Measurements from ENCODE around the gene ALG8. TPM values are rescaled to one million over a fixed set of nuclear protein-coding genes. Genes with fewer than 3 reads are reported as not detected.

ALG8 gene
- total and polyA plus RNA-seq, 2 of the 8 experiments (the other 6 are each of a cell fraction or from before 2014, with no cell fraction given), result 66.7 to 84.3 TPM

- CTCF ChIA-PET (ENCODE audit: partially characterized antibody), result interaction anchor here (0.6 to 1.2 kb wide), 2 partner anchors 25 to 359 kb away, joined by 3 read pairs; no protein-coding TSS in a partner anchor
- no peak for FAIRE-seq
- Histone ChIP-seq H2BK12ac (ENCODE audit: low read depth, low read length) (peak overlapping the region; percentile 6; the same call in 1 of the 2 replicates), H3K36me3 (ENCODE audit: control insufficient read depth in 2 of 4, insufficient read depth in 4 of 4, low read length in 3 of 4) (no peaks in the 10 kb centered on the region), H3K23ac (ENCODE audit: insufficient read length) (no peak overlapping the region), H3K4me3 (ENCODE audit: extremely low read depth in 1 of 4, insufficient read depth in 2 of 4, low read depth in 3 of 4, low read length in 4 of 4) (peak overlapping the region in 1 of 4 experiments; percentile 13; a peak in 1 of 8 replicates), H3K9ac (replicated peaks in 1 of 4; ENCODE audit: extremely low read depth in 1 of 4, low read depth in 3 of 4, low read length in 3 of 4) (no peak overlapping the region; a peak in 1 of 7 replicates), H3K4ac (replicated peaks; ENCODE audit: insufficient read length, low read depth, low read length) (no peak overlapping the region), H3K4me1 (replicated peaks in 1 of 4; ENCODE audit: control insufficient read depth in 3 of 4, insufficient read depth in 4 of 4, low read length in 3 of 4) (peaks cover 0 to 6% (median under 1%) of the 10 kb centered on the region in 4 experiments; a peak in 4 of 7 replicates), H2BK5ac (ENCODE audit: low read depth, low read length) (peak overlapping the region; percentile 55), H3K27ac (ENCODE audit: low read depth, low read length) (peak overlapping the region; percentile 17; the same call in 1 of the 2 replicates), H3K9me3 (ENCODE audit: insufficient read depth in 2 of 2, low read depth in 1 of 2, low read length in 1 of 2) (no peaks in the 10 kb centered on the region), H2AFZ (ENCODE audit: low read length) (peak overlapping the region; percentile 14; the same call in 1 of the 2 replicates), H2BK20ac (ENCODE audit: low read length) (peak overlapping the region; percentile 82), H3K18ac (ENCODE audit: extremely low read depth, low read length) (no peak overlapping the region; the same call in 1 of the 2 replicates), H4K91ac (replicated peaks; ENCODE audit: insufficient read length, low read length) (no peak overlapping the region), H4K8ac (ENCODE audit: extremely low read depth, insufficient read depth, low read length) (no peak overlapping the region), H4K20me1 (replicated peaks in 1 of 2; ENCODE audit: control insufficient read depth in 1 of 2, insufficient read depth in 2 of 2, low read length in 2 of 2) (no peaks in the 10 kb centered on the region), H3K4me2 (ENCODE audit: insufficient read depth in 1 of 2, low read depth in 2 of 2, low read length in 2 of 2) (peak overlapping the region in 1 of 2 experiments; percentile 38; a peak in 1 of 4 replicates), H4K5ac (ENCODE audit: insufficient read length, low read depth, low read length) (peak overlapping the region; percentile 2), H2BK15ac (ENCODE audit: low read length) (no peak overlapping the region), H3K14ac (ENCODE audit: insufficient read length) (no peak overlapping the region), H3K27me3 (replicated peaks in 1 of 4; ENCODE audit: control insufficient read depth in 3 of 4, extremely low read depth in 1 of 4, insufficient read depth in 3 of 4, low read length in 3 of 4) (no peaks in the 10 kb centered on the region), H3K56ac (replicated peaks; ENCODE audit: insufficient read length, low read depth, low read length) (no peak overlapping the region), H2BK120ac (replicated peaks; ENCODE audit: low read depth, low read length) (no peak overlapping the region), H2AK5ac (ENCODE audit: low read depth, low read length) (0 out of 2 replicates have a peak overlapping the region, but pooled peaks have one; percentile 53), H3K79me2 (ENCODE audit: control insufficient read depth in 1 of 2, insufficient read depth in 2 of 2, low read length in 2 of 2) (no peaks in the 10 kb centered on the region), H3K23me2 (ENCODE audit: low read depth, low read length) (no peaks in the 10 kb centered on the region), H3K79me1 (ENCODE audit: low read depth, low read length) (no peaks in the 10 kb centered on the region)
- POLR2A ChIA-PET (ENCODE audit: partially characterized antibody), result interaction anchor here (0.7 to 1.6 kb wide), 3 partner anchors 11 to 56 kb away, joined by 3 to 5 read pairs (median 4); partner anchors contain the start of gene INTS4
- no peak for DNase-seq (ENCODE audit: low read depth in 1 of 2, low spot score in 2 of 2)
- WGBS, 2 experiments (ENCODE audit: extremely low coverage in 1 of 2, insufficient coverage in 1 of 2, insufficient read length in 1 of 2, insufficient replicate concordance in 2 of 2, low coverage in 1 of 2, low lambda C conversion rate in 2 of 2, missing lambda C conversion rate in 1 of 2), result 86% methylated on average over 5 of the region's 6 CpGs; no CpG with 5 or more reads in 1 of the 2 experiments
- TF ChIP-seq SIN3A (conservative IDR thresholded peaks at IDR 0.05 in 1 of 2, IDR thresholded peaks at IDR 0.05 in 1 of 2; ENCODE audit: low read depth in 1 of 2, low read length in 2 of 2), result no peak
- TF ChIP-seq SP1 (IDR thresholded peaks at IDR 0.05; ENCODE audit: low read depth, low read length), result 0 out of 2 replicates have a peak, but pooled peaks have one; percentile 7
- TF ChIP-seq RFX5 (IDR thresholded peaks at IDR 0.05; ENCODE audit: borderline replicate concordance, low read depth, low read length), result no peak
- TF ChIP-seq RNF2 (IDR thresholded peaks at IDR 0.05; ENCODE audit: borderline replicate concordance, low read depth, low read length, missing control alignments, poor library complexity, severe bottlenecking), result no peak
- TF ChIP-seq SAP30 (IDR thresholded peaks at IDR 0.05; ENCODE audit: insufficient read depth, insufficient replicate concordance, low read length), result no peak
- peak; percentile 30; the same call in 1 of the 2 replicates for TF ChIP-seq CEBPB (IDR thresholded peaks at IDR 0.05; ENCODE audit: low read depth, low read length)
- TF ChIP-seq TAF1 (IDR thresholded peaks at IDR 0.05; ENCODE audit: low read depth, low read length), result peak; percentile 23; the same call in 1 of the 2 replicates
- no peak for TF ChIP-seq PHF8 (conservative IDR thresholded peaks at IDR 0.05; ENCODE audit: low read depth, low read length)
- TF ChIP-seq SUZ12 (IDR thresholded peaks at IDR 0.05; ENCODE audit: low read length), result no peak
These were observed 88.2 kb downstream of the ALG8 start for GRCh38 chr11:78050964-78051831.
